Transverse colon (tissue), 4 donors: ENCODE measurements around the gene MSI1.

ENCODE experiments used
- EP300 ChIP-seq: sonication (generic); formaldehyde crosslinking; IDR thresholded peaks from one replicate; pipeline ENCODE4 v1.6.1; 2017; ENCODE audit warnings: antibody characterized with exemption, low read depth
- POLR2A ChIP-seq: fragments of 450-650 bp; IDR thresholded peaks from one replicate; pipeline ENCODE4 v1.6.1; 2016; ENCODE audit warnings: antibody characterized with exemption, mild to moderate bottlenecking, moderate library complexity
- POLR2AphosphoS5 ChIP-seq, 3 donors: sonication (generic); formaldehyde crosslinking; IDR thresholded peaks; one replicate each; pipeline ENCODE4 v1.6.1; 2016; ENCODE audit warnings: antibody characterized with exemption in 3 of 3
- TF ChIP-seq, protein P1 (sequence below), 5 experiments: fragments of 200-600 bp in 3 of 5; fragments of 450-650 bp in 2 of 5; sonication (generic) in 3 of 5; IDR thresholded peaks; 1 replicate in 2 of 5; 2 replicates in 3 of 5; pipeline ENCODE4 v1.5.1; 2016 to 2017; ENCODE audit warnings: antibody characterized with exemption in 5 of 5, inconsistent platforms in 3 of 5, mild to moderate bottlenecking in 2 of 5, moderate library complexity in 1 of 5

DNA sequence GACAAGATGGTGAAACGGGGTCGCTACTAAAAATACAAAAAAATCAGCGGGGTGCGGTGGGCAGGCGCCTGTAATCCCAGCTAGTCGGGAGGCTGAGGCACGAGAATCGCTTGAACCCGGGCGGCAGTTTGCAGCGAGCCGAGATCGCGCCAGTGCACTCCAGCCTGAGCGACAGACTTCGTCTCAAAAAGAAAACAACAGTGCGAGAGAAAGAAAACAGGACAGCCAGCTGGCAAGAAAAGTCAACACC, 76.6 kb downstream of the MSI1 start:
- TF ChIP-seq POLR2A = no peak
- TF ChIP-seq, protein P1, sequence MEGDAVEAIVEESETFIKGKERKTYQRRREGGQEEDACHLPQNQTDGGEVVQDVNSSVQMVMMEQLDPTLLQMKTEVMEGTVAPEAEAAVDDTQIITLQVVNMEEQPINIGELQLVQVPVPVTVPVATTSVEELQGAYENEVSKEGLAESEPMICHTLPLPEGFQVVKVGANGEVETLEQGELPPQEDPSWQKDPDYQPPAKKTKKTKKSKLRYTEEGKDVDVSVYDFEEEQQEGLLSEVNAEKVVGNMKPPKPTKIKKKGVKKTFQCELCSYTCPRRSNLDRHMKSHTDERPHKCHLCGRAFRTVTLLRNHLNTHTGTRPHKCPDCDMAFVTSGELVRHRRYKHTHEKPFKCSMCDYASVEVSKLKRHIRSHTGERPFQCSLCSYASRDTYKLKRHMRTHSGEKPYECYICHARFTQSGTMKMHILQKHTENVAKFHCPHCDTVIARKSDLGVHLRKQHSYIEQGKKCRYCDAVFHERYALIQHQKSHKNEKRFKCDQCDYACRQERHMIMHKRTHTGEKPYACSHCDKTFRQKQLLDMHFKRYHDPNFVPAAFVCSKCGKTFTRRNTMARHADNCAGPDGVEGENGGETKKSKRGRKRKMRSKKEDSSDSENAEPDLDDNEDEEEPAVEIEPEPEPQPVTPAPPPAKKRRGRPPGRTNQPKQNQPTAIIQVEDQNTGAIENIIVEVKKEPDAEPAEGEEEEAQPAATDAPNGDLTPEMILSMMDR (IDR thresholded peaks at IDR 0.05) = no peak
- TF ChIP-seq POLR2AphosphoS5 (IDR thresholded peaks at IDR 0.05) = no peak
- TF ChIP-seq EP300 = no peak
